ENCODE measurements around the gene SVIL.
"Not testable (repeated sequence)": the region's sequence is repeated elsewhere in the genome, so short reads cannot be mapped to it uniquely, and the experiment has no call there.

Gene SVIL

DNA sequence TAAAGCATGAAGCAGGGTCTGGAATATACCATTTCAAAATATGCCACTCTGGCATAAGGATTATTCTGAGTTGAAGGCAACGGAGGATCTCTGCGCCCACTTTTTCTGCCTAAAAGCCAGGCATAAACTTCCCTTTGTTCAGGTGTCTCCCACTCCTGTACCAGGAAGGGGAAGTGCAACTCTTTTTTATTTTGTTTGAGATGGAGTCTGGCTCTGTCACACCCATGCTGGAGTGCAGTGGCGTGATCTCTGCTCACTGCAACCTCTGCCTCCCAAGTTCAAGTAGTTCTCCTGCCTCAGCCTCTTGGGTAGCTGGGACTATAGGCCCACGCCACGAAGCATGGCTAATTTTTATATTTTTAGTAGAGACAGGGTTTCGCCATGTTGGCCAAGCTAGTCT, 18.2 kb downstream of the SVIL start:
- TF ChIP-seq TAF1 (IDR thresholded peaks at IDR 0.05; ENCODE audit: low read depth, low read length) = no peak
- no peak for TF ChIP-seq POLR2AphosphoS5 (IDR thresholded peaks at IDR 0.05; ENCODE audit: low read depth, low read length)
- no peak for TF ChIP-seq PAX5 (IDR thresholded peaks at IDR 0.05; ENCODE audit: insufficient read depth, low read length, severe bottlenecking)
- TF ChIP-seq POLR2A (IDR thresholded peaks at IDR 0.05; ENCODE audit: low read depth, low read length) = no peak
- no peak for TF ChIP-seq SPI1 (IDR thresholded peaks at IDR 0.05; ENCODE audit: low read depth, low read length)
- FAIRE-seq (no peak), DNase-seq (ENCODE audit: insufficient read length, low spot score) (no peak)

DNA sequence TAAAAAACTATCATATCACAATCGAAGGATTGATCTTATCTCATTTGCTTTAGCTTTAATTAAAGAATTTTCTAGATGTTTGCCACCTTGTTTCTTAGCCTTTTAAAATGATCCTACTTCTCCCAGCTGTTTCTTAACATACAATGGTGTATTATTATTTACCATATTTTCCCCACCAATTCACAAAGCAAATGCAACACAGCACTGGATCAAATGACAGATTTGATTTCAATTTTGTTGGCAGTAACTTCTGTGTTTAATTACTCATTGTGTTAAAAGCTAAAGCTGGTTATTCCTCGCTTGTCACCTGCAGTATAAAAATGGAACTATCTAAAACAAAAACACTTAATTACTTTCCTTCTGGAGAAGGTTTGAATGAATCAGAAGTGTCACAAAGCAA, 19.6 kb downstream of the SVIL start:
- TF ChIP-seq TAF1 (IDR thresholded peaks at IDR 0.05; ENCODE audit: low read depth, low read length) (no peak), PAX5 (IDR thresholded peaks at IDR 0.05; ENCODE audit: insufficient read depth, low read length, severe bottlenecking) (no peak), SPI1 (IDR thresholded peaks at IDR 0.05; ENCODE audit: low read depth, low read length) (no peak), POLR2A (IDR thresholded peaks at IDR 0.05; ENCODE audit: low read depth, low read length) (no peak), POLR2AphosphoS5 (IDR thresholded peaks at IDR 0.05; ENCODE audit: low read depth, low read length) (no peak), POU2F2 (IDR thresholded peaks at IDR 0.05; ENCODE audit: low read depth, low read length) (no peak)
- DNase-seq (ENCODE audit: insufficient read length, low spot score) (no peak), FAIRE-seq (no peak)

DNA sequence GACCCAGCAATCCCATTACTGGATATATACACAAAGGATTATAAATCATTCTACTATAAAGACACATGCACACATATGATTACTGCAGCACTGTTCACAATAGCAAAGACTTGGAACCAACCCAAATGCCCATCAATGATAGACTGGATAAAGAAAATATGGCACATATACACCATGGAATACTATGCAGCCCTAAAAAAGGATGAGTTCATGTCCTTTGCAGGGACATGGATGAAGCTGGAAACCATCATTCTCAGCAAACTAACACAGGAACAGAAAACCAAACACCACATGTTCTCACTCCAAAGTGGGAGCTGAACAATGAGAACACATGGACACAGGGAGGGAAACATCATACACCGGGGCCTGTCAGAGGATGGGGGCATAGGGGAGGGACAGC, 20.5 kb downstream of the SVIL start:
- FAIRE-seq; DNase-seq (ENCODE audit: insufficient read length, low spot score): not testable (repeated sequence)

GRCh38 chr10:29613791-29614190, 21.0 kb downstream of the SVIL start:
- FAIRE-seq = no peak
- no peak for TF ChIP-seq POU2F2 (IDR thresholded peaks at IDR 0.05; ENCODE audit: low read depth, low read length)
- no peak for DNase-seq (ENCODE audit: insufficient read length, low spot score)

DNA sequence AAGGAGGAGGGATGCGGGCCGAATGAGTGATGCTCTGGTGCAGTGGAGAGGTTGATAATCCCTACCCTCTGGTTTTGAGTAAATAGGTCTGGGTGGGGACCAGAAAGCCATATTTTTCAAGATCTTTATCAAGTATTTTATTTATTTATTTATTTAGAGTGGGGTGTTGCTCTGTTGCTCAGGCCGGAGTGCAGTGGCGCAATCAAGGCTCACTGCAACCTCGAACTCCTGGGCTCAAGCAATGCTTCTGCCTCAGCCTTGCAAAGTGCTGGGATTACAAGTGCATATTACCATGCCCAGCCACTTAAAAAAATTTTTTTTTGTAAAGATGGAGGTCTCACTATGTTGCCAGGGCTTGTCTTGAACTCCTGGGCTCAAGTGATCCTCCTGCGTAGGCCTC, 21.6 kb downstream of the SVIL start:
- no peak for FAIRE-seq
- DNase-seq (ENCODE audit: insufficient read length, low spot score) = no peak
- TF ChIP-seq POLR2AphosphoS5 (IDR thresholded peaks at IDR 0.05; ENCODE audit: low read depth, low read length) (no peak), POLR2A (IDR thresholded peaks at IDR 0.05; ENCODE audit: low read depth, low read length) (no peak), TAF1 (IDR thresholded peaks at IDR 0.05; ENCODE audit: low read depth, low read length) (no peak), SPI1 (IDR thresholded peaks at IDR 0.05; ENCODE audit: low read depth, low read length) (no peak), PAX5 (IDR thresholded peaks at IDR 0.05; ENCODE audit: insufficient read depth, low read length, severe bottlenecking) (no peak), POU2F2 (IDR thresholded peaks at IDR 0.05; ENCODE audit: low read depth, low read length) (no peak)

- FAIRE-seq (no peak), DNase-seq (ENCODE audit: insufficient read length, low spot score) (no peak)
- no peak for TF ChIP-seq POU2F2 (IDR thresholded peaks at IDR 0.05; ENCODE audit: low read depth, low read length)
- TF ChIP-seq SPI1 (IDR thresholded peaks at IDR 0.05; ENCODE audit: low read depth, low read length) = no peak
- no peak for TF ChIP-seq PAX5 (IDR thresholded peaks at IDR 0.05; ENCODE audit: insufficient read depth, low read length, severe bottlenecking)
- TF ChIP-seq POLR2A (IDR thresholded peaks at IDR 0.05; ENCODE audit: low read depth, low read length) = no peak
- TF ChIP-seq TAF1 (IDR thresholded peaks at IDR 0.05; ENCODE audit: low read depth, low read length) = no peak
- TF ChIP-seq POLR2AphosphoS5 (IDR thresholded peaks at IDR 0.05; ENCODE audit: low read depth, low read length) = no peak
Observed at GRCh38 chr10:29612657-29613056, 22.1 kb downstream of the SVIL start.

DNA sequence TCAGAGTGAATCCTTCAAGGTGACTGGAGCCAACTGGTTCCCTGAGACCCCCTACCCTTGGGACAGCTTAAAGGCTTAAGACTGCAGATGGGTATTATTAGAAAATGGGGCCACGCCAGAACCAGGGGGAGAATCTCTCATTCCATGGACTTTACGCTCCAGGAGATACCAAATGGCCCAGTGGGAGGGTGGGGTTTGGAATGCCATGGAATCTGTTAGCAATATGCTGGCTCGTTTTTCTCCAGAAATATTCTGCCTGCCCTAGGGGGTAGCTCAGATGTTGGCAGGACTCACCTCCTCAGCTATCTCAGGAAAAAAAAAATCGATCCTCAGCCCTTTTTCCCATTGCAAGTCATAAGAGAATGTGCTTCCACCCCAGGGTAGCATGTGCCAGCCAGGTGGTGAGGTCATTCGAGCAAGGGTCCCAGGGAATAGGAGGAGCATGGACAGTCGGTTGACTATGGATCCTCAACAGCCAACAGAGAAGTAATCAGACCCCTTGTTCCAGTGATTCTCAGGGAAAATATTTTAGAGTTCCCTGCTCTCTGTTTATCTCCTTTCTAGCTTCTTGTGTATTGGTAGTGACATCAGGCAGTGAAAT, 22.9 kb downstream of the SVIL start:
- DNase-seq (ENCODE audit: insufficient read length, low spot score) = no peak
- TF ChIP-seq POLR2A (IDR thresholded peaks at IDR 0.05; ENCODE audit: low read depth, low read length) = no peak
- no peak for TF ChIP-seq SPI1 (IDR thresholded peaks at IDR 0.05; ENCODE audit: low read depth, low read length)
- no peak for TF ChIP-seq TAF1 (IDR thresholded peaks at IDR 0.05; ENCODE audit: low read depth, low read length)
- TF ChIP-seq POU2F2 (IDR thresholded peaks at IDR 0.05; ENCODE audit: low read depth, low read length) = no peak
- TF ChIP-seq PAX5 (IDR thresholded peaks at IDR 0.05; ENCODE audit: insufficient read depth, low read length, severe bottlenecking) = no peak
- no peak for TF ChIP-seq POLR2AphosphoS5 (IDR thresholded peaks at IDR 0.05; ENCODE audit: low read depth, low read length)
- no peak for FAIRE-seq

GRCh38 chr10:29610876-29611647, 23.7 kb downstream of the SVIL start:
- FAIRE-seq = no peak
- TF ChIP-seq POLR2A (IDR thresholded peaks at IDR 0.05; ENCODE audit: low read depth, low read length) (no peak), SPI1 (IDR thresholded peaks at IDR 0.05; ENCODE audit: low read depth, low read length) (no peak), POU2F2 (IDR thresholded peaks at IDR 0.05; ENCODE audit: low read depth, low read length) (no peak), PAX5 (IDR thresholded peaks at IDR 0.05; ENCODE audit: insufficient read depth, low read length, severe bottlenecking) (no peak), POLR2AphosphoS5 (IDR thresholded peaks at IDR 0.05; ENCODE audit: low read depth, low read length) (no peak)

GRCh38 chr10:29610331-29610730, 24.4 kb downstream of the SVIL start:
- not testable (repeated sequence) for DNase-seq (ENCODE audit: insufficient read length, low spot score); FAIRE-seq

More at GRCh38 chr10:29610876-29611647, 23.7 kb downstream of the SVIL start:
- no peak for DNase-seq (ENCODE audit: insufficient read length, low spot score)

DNA sequence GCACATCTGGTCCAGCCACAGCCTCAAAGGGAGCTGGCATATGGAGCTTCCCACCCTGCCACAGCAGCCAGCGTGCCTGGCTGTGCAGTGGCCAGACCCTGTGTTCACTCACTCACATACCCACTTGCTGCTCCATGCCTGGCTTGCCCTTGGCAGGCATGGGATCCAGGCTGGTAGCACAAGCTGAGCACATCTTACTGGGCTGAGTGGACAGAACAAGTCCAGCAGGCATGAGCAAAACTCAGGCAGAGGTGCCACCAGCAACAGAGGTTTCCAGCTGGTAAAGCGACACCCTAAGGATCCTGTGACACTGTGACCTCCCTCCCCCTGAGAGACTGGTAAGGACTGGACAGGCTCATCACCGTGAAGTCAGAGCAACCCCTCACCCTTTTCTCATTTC, 25.1 kb downstream of the SVIL start:
- FAIRE-seq = no peak

More for the DNA sequence above, 25.1 kb downstream of the SVIL start:
- DNase-seq (ENCODE audit: insufficient read length, low spot score) = no peak
- TF ChIP-seq SPI1 (IDR thresholded peaks at IDR 0.05; ENCODE audit: low read depth, low read length) (no peak), TAF1 (IDR thresholded peaks at IDR 0.05; ENCODE audit: low read depth, low read length) (no peak), PAX5 (IDR thresholded peaks at IDR 0.05; ENCODE audit: insufficient read depth, low read length, severe bottlenecking) (no peak), POLR2A (IDR thresholded peaks at IDR 0.05; ENCODE audit: low read depth, low read length) (no peak)
